GM12874 (cell line): Measurements from ENCODE around the gene ASTN2.

Experiments used
- TF ChIP-seq, protein P1 (sequence below): IDR thresholded peaks from 2 replicates; pipeline ENCODE4 v1.5.1; 2011; ENCODE audit warnings: low read depth, mild to moderate bottlenecking, control low read depth, low read length, moderate library complexity; ENCODE audit not compliant: insufficient read depth

ASTN2 gene

GRCh38 chr9:116414374-116414773 lies 1000.5 kb downstream of the ASTN2 start:
- TF ChIP-seq, protein P1, sequence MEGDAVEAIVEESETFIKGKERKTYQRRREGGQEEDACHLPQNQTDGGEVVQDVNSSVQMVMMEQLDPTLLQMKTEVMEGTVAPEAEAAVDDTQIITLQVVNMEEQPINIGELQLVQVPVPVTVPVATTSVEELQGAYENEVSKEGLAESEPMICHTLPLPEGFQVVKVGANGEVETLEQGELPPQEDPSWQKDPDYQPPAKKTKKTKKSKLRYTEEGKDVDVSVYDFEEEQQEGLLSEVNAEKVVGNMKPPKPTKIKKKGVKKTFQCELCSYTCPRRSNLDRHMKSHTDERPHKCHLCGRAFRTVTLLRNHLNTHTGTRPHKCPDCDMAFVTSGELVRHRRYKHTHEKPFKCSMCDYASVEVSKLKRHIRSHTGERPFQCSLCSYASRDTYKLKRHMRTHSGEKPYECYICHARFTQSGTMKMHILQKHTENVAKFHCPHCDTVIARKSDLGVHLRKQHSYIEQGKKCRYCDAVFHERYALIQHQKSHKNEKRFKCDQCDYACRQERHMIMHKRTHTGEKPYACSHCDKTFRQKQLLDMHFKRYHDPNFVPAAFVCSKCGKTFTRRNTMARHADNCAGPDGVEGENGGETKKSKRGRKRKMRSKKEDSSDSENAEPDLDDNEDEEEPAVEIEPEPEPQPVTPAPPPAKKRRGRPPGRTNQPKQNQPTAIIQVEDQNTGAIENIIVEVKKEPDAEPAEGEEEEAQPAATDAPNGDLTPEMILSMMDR: no peak

DNA sequence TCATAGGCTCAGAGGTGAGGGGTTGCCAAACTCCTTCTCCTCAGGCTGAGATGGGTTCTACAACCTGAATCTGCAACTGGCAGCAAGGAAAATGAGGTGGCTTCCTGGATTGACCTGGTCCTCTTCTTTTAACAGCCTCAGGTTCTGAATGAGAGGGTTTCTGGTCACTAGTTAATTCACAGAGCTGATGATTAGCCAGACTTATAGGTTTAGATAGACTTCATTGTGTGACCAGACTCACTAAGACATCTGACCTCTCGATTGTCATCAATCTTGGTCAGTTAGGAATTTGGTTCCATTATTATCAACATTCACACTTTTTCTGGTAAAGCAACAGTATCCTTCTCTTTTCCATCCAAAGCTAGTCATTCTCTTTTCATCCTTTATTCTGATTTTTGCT lies 1003.4 kb downstream of the ASTN2 start:
- TF ChIP-seq, protein P1: no peak

- TF ChIP-seq, protein P1: no peak
Observed at GRCh38 chr9:116409638-116410037, 1005.2 kb downstream of the ASTN2 start.

DNA sequence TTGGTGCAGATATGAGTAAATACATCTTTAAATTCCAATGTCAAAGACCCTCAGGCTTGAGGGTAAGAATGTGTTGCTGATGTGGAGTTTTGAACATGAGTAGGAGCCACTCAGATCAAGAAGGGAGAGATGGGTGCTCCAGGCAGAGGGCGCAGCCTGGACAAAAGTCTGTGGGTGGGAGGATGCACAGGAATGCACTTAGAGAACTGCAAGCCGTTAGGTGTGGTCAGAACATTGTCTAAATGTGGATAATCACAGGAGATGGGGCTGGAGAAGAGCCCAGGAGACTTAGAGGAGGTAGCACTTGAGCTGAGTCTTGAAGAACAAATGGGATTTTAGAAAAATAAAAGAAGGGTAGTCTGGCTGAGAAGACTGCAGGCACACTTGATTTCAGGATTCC lies 1005.7 kb downstream of the ASTN2 start:
- TF ChIP-seq, protein P1: no peak

GRCh38 chr9:116406469-116406868 lies 1008.4 kb downstream of the ASTN2 start:
- TF ChIP-seq, protein P1: no peak

DNA sequence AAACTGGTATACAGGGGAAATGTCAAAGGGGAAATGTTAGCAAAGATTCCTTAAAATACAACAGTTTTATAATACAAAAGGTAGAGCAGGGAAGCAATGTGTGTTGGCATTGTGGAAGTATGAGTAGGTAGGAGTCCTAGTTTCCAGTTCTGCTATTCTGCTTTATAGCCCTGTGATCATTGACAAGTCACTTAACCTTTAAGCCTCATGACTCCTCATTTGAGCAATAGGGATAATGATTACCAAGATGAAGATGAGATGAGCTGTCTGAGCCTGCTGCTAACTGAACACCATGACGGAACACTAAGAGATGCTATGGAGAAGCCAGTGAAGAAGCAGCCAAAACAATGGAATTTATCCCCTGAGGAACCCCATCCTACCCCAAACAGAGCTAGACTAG lies 1009.5 kb downstream of the ASTN2 start:
- TF ChIP-seq, protein P1: no peak

DNA sequence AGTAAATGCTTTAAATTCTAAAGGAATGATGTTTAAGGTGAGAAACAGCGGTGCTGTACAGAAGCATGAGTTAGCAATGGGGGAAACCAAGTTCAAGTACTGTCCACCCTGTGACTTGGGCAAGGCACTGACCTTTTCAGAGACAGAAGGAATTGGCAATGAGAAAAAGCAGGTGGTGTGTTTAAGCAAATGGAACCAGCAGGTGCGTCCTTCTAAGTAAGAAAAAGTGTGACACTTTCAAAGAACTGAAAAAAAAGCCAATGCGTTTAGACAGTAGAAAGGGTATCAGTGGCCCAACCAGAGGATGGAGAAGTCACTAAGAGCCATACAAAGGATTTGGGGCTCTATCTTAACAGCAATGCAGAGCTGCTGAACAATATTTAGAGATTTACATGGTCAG lies 1010.6 kb downstream of the ASTN2 start:
- TF ChIP-seq, protein P1: no peak

DNA sequence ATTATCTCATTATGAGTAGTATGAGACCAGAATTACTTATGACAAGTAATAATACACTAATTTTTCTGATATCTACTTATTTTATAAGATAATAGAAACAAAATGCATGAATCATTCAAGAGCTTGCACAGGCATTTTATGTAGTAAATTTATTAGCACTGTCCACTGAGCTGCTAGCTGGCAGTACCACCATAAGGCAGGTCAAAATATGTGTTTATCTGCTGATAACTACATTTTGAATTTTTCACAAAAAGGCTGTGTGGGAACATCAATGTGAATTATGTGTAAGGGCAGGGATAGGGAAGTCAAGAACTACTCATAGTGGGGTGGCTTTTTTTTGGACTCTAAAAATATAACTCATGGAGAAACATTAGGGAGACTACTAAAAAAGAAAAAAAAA lies 1011.7 kb downstream of the ASTN2 start:
- TF ChIP-seq, protein P1: no peak
